Measurements from ENCODE around the gene ZSCAN32. TPM values are rescaled to one million over a fixed set of nuclear protein-coding genes. Genes with fewer than 3 reads are reported as not detected.

Gene ZSCAN32
- total and polyA plus RNA-seq, 7 donors: 4.6 to 9.8 (median 5.6) TPM

DNA sequence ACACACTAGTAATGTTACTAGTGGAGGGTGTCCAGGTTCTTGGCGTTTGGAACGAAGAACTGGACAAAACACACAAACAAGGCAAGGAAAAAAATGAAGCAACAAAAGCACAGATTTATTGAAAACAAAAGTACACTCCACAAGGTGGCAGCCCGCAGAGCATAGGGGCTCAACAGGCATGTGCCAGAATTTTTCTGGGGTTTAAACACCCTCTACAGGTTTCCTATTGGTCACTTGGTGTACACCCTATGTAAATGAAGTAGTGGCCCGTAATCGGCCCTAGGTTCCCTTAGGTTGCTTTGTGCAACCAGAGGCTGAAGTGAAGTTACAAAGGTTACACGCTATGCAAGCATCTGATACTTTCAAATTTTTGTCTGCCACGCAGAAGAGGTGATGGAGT is 37.0 kb downstream of the ZSCAN32 start:
- Histone ChIP-seq H3K27me3 (ENCODE audit: insufficient read depth in 3 of 3, low read length in 2 of 3) (no peaks in the 10 kb centered on the region), H3K4me1 (no peaks in the 10 kb centered on the region), H3K4me3 (no peak overlapping the region), H3K9me3 (peaks cover 10% of the 10 kb centered on the region), H3K27ac (no peak overlapping the region), H3K36me3 (ENCODE audit: insufficient read depth in 1 of 2, low read depth in 1 of 2) (no peaks in the 10 kb centered on the region)
- WGBS, 3 donors: 89 to 90% (median 89%) methylated on average over 7 of the region's 7 CpGs
- ATAC-seq: no peak
- intact Hi-C loops (cut with DNase I): no loop called here
- no peak for DNase-seq
- no peak for TF ChIP-seq CTCF (IDR thresholded peaks at IDR 0.05)

- Histone ChIP-seq H3K4me1 (no peaks in the 10 kb centered on the region), H3K4me3 (no peak overlapping the region), H3K27ac (no peak overlapping the region), H3K27me3 (ENCODE audit: insufficient read depth in 3 of 3, low read length in 2 of 3) (no peaks in the 10 kb centered on the region), H3K9me3 (peaks cover 10% of the 10 kb centered on the region), H3K36me3 (ENCODE audit: insufficient read depth in 1 of 2, low read depth in 1 of 2) (no peaks in the 10 kb centered on the region)
- DNase-seq: no peak
- no peak for TF ChIP-seq CTCF (IDR thresholded peaks at IDR 0.05)
- no peak for ATAC-seq
- intact Hi-C loops (cut with DNase I): no loop called here
Measured at GRCh38 chr16:3362931-3363330, 37.9 kb downstream of the ZSCAN32 start.

DNA sequence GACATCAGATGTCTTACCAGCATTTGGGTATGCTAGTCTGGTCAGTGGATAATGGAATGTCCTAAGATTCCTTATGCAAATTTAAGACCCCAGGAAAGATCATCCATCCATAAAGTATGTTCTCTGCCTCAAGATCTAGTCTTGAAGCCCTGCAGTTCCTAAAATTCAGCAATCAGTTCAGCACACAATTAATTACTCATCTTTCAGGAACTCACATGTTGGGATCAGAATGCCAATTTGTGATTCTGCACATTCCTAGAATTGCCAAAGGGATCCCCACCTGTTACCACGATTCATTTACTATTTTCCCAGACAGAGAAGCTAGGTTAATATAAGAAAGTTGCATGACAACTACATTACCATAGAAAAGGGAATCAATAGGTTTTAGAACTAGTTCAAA is 41.9 kb downstream of the ZSCAN32 start:
- ATAC-seq (no peak), DNase-seq (no peak)
- Histone ChIP-seq H3K36me3 (ENCODE audit: insufficient read depth in 1 of 2, low read depth in 1 of 2) (no peaks in the 10 kb centered on the region), H3K4me1 (no peaks in the 10 kb centered on the region), H3K27me3 (ENCODE audit: insufficient read depth in 3 of 3, low read length in 2 of 3) (no peaks in the 10 kb centered on the region), H3K4me3 (no peak overlapping the region), H3K27ac (no peak overlapping the region), H3K9me3 (peaks cover 2% of the 10 kb centered on the region)
- WGBS, 3 donors: 15 to 24% (median 19%) methylated on average over 1 of the region's 1 CpG
- intact Hi-C loops (cut with DNase I): no loop called here
- no peak for TF ChIP-seq CTCF (IDR thresholded peaks at IDR 0.05)

GRCh38 chr16:3356118-3356517 is 44.7 kb downstream of the ZSCAN32 start:
- TF ChIP-seq CTCF (IDR thresholded peaks at IDR 0.05): no peak
- no peak for DNase-seq
- WGBS, 3 donors: 77 to 84% (median 81%) methylated on average over 10 of the region's 10 CpGs
- Histone ChIP-seq H3K36me3 (ENCODE audit: insufficient read depth in 1 of 2, low read depth in 1 of 2) (no peaks in the 10 kb centered on the region), H3K27ac (no peak overlapping the region), H3K4me1 (no peaks in the 10 kb centered on the region), H3K9me3 (peaks cover 4% of the 10 kb centered on the region), H3K27me3 (ENCODE audit: insufficient read depth in 3 of 3, low read length in 2 of 3) (no peaks in the 10 kb centered on the region), H3K4me3 (no peak overlapping the region)
- ATAC-seq: no peak
- intact Hi-C loops (cut with DNase I): no loop called here

- Histone ChIP-seq H3K27ac (no peak within 1 kb of the TSS), H3K36me3 (ENCODE audit: insufficient read depth in 1 of 2, low read depth in 1 of 2) (no peaks in the 10 kb centered on the region), H3K4me3 (no peak within 1 kb of the TSS), H3K27me3 (ENCODE audit: insufficient read depth in 3 of 3, low read length in 2 of 3) (no peaks in the 10 kb centered on the region), H3K9me3 (peaks cover 4% of the 10 kb centered on the region), H3K4me1 (no peaks in the 10 kb centered on the region)
- no peak for ATAC-seq
- DNase-seq: no peak
- intact Hi-C loops (cut with DNase I): no loop called here
- no peak for TF ChIP-seq CTCF (IDR thresholded peaks at IDR 0.05)
- WGBS, 3 donors: 61 to 64% (median 63%) methylated on average over 3 of the region's 3 CpGs
Measured at GRCh38 chr16:3355589-3355988, 45.2 kb downstream of the ZSCAN32 start, which contains the start of gene OR2C1. OR2C1 (plus strand) TSS chr16:3355889; CDS start chr16:3355941, 52 bp downstream.

Measured in psoas muscle (tissue), 8 donors.